HG02840 (cell line): Measurements from ENCODE around the gene DGKH.
A peak's percentile ranks its signal among the peaks of the same experiment; 100 is the strongest.

Experiments used
- ATAC-seq: cut with Tn5 transposase; IDR thresholded peaks from one replicate; pipeline ENCODE4 v1.9.1; 2021; ENCODE audit warnings: mild to moderate bottlenecking, moderate library complexity, moderate number of reproducible peaks; ENCODE audit not compliant: unreplicated experiment, low FRiP score

DGKH gene

GRCh38 chr13:42039946-42040729 is 8.3 kb upstream of the DGKH start:
- peak; percentile 67 for ATAC-seq

GRCh38 chr13:42040730-42041010 is 7.8 kb upstream of the DGKH start:
- ATAC-seq, result peak; percentile 29

GRCh38 chr13:42041011-42041683 is 7.3 kb upstream of the DGKH start:
- peak; percentile 18 for ATAC-seq

GRCh38 chr13:42041684-42042035 is 6.8 kb upstream of the DGKH start:
- ATAC-seq, result peak; percentile 20

- ATAC-seq, result no peak
Measured at GRCh38 chr13:42043676-42044075, 4.8 kb upstream of the DGKH start.

GRCh38 chr13:42046448-42046847 is 2.0 kb upstream of the DGKH start:
- ATAC-seq, result no peak

GRCh38 chr13:42047561-42048341 is 697 bp upstream of the DGKH start:
- ATAC-seq, result peak; percentile 25

GRCh38 chr13:42048684-42049453 is 421 bp downstream of the DGKH start:
- ATAC-seq, result peak; percentile 47

GRCh38 chr13:42049454-42049813 is 986 bp downstream of the DGKH start:
- peak; percentile 8 for ATAC-seq

GRCh38 chr13:42054798-42055499 is 6.5 kb downstream of the DGKH start:
- no peak for ATAC-seq

- no peak for ATAC-seq
Measured at GRCh38 chr13:42055500-42056085, 7.1 kb downstream of the DGKH start.

GRCh38 chr13:42056146-42056545 is 7.7 kb downstream of the DGKH start:
- no peak for ATAC-seq

GRCh38 chr13:42056583-42056982 is 8.1 kb downstream of the DGKH start:
- ATAC-seq, result no peak

GRCh38 chr13:42057918-42058530 is 9.6 kb downstream of the DGKH start:
- ATAC-seq, result no peak

GRCh38 chr13:42061943-42062342 is 13.5 kb downstream of the DGKH start:
- ATAC-seq, result no peak

GRCh38 chr13:42063105-42063504 is 14.7 kb downstream of the DGKH start:
- no peak for ATAC-seq

- no peak for ATAC-seq
Measured at GRCh38 chr13:42064259-42064658, 15.8 kb downstream of the DGKH start.

GRCh38 chr13:42064966-42065365 is 16.5 kb downstream of the DGKH start:
- ATAC-seq, result no peak

GRCh38 chr13:42065414-42065813 is 17.0 kb downstream of the DGKH start:
- ATAC-seq, result no peak
